Endodermal cell (in vitro differentiated cells): Measurements from ENCODE around the gene ABCB11. TPM values are rescaled to one million over a fixed set of nuclear protein-coding genes. Genes with fewer than 3 reads are reported as not detected.

ENCODE experiments used
- DNase-seq: peaks from one replicate; pipeline ENCODE4 v3.0.0-alpha.2; 2017
- H3K27ac ChIP-seq: 2 replicates; pipeline ENCODE4 v1.5.1; 2013; ENCODE audit warnings: mild to moderate bottlenecking, low read depth, low read length, moderate library complexity
- H3K27me3 ChIP-seq: 2 replicates; pipeline ENCODE4 v1.6.1; 2013; ENCODE audit warnings: mild to moderate bottlenecking, low read length, moderate library complexity; ENCODE audit not compliant: insufficient read depth, control insufficient read depth, poor library complexity, severe bottlenecking
- H3K36me3 ChIP-seq: 2 replicates; pipeline ENCODE4 v1.7.0; 2013; ENCODE audit warnings: mild to moderate bottlenecking, low read length, moderate library complexity; ENCODE audit not compliant: control insufficient read depth, insufficient read depth
- H3K4me1 ChIP-seq: one replicate; pipeline ENCODE4 v1.7.0; 2013; ENCODE audit warnings: low read length; ENCODE audit not compliant: control insufficient read depth, insufficient read depth
- H3K4me3 ChIP-seq: 2 replicates; pipeline ENCODE4 v1.5.1; 2013; ENCODE audit warnings: mild to moderate bottlenecking, low read length, moderate library complexity
- H3K9ac ChIP-seq: 2 replicates; pipeline ENCODE4 v1.6.1; 2013; ENCODE audit warnings: mild to moderate bottlenecking, low read length, moderate library complexity; ENCODE audit not compliant: poor library complexity, severe bottlenecking; ENCODE audit errors: extremely low read depth
- H3K9me3 ChIP-seq: 2 replicates; pipeline ENCODE4 v1.6.1; 2013; ENCODE audit warnings: mild to moderate bottlenecking, low read length, moderate library complexity; ENCODE audit not compliant: control insufficient read depth
- H3K27ac Mint-ChIP-seq: 2 replicates; pipeline ENCODE4 v1.8.0; 2020; ENCODE audit warnings: mixed read lengths
- H3K27me3 Mint-ChIP-seq: 2 replicates; pipeline ENCODE4 v1.8.0; 2021; ENCODE audit warnings: mild to moderate bottlenecking, mixed read lengths; ENCODE audit not compliant: insufficient read depth
- H3K36me3 Mint-ChIP-seq: 2 replicates; pipeline ENCODE4 v1.8.0; 2020; ENCODE audit warnings: low read depth, mixed read lengths
- H3K4me1 Mint-ChIP-seq: 2 replicates; pipeline ENCODE4 v1.8.0; 2020; ENCODE audit warnings: mixed read lengths
- H3K4me3 Mint-ChIP-seq: 2 replicates; pipeline ENCODE4 v1.8.0; 2020; ENCODE audit warnings: mild to moderate bottlenecking, moderate library complexity, mixed read lengths
- H3K9me3 Mint-ChIP-seq: 2 replicates; pipeline ENCODE4 v1.8.0; 2020; ENCODE audit warnings: mild to moderate bottlenecking, mixed read lengths
- CTCF ChIP-seq: fragments of 200-600 bp; sonication (generic); conservative IDR thresholded peaks from 2 replicates; pipeline ENCODE4 v1.5.0; 2021; ENCODE audit warnings: antibody characterized with exemption, mild to moderate bottlenecking
- WGBS, 2 experiments: methylation state at CpG; one replicate each; pipeline versions ENCODE4 v1.1.5 to v1.1.7; 2013; ENCODE audit warnings: missing lambda C conversion rate in 2 of 2, mixed read lengths in 1 of 2; ENCODE audit not compliant: insufficient coverage in 1 of 2, insufficient read length in 1 of 2; 5-methylcytosine and 5-hydroxymethylcytosine counted together
- total RNA-seq, 2 donors: library from RNA; stranded (reverse); fragmentation: NEBNext Ultra II Directional in 1 of 2; extraction: Animal tissue kit (Norgen Biotek cat#: 25700) in 1 of 2; gene quantifications; 2 replicates in 1 of 2; 3 replicates in 1 of 2; pipeline ENCODE4 v1.2.1, GENCODE V29; 2021

The ABCB11 gene
- total RNA-seq, 2 donors from 2014 or later = 0.04 TPM

- H3K27ac ChIP-seq = no peak overlapping the region
- Mint-ChIP-seq H3K27ac (no peak overlapping the region), H3K4me3 (no peak overlapping the region), H3K36me3 (no peaks in the 10 kb centered on the region), H3K4me1 (peaks cover 4% of the 10 kb centered on the region), H3K9me3 (peaks cover 5% of the 10 kb centered on the region), H3K27me3 (peaks cover 24% of the 10 kb centered on the region)
- peaks cover 7% of the 10 kb centered on the region for H3K9me3 ChIP-seq
- H3K9ac ChIP-seq = no peak overlapping the region
- WGBS, 2 experiments = 95% methylated on average over 1 of the region's 2 CpGs; no CpG with 5 or more reads in 1 of the 2 experiments
- H3K27me3 ChIP-seq = peaks cover 6% of the 10 kb centered on the region
- no peaks in the 10 kb centered on the region for H3K36me3 ChIP-seq
- H3K4me3 ChIP-seq = no peak overlapping the region
- DNase-seq = no peak
- H3K4me1 ChIP-seq = no peaks in the 10 kb centered on the region
- TF ChIP-seq CTCF = no peak
Measured at GRCh38 chr2:168974428-168974827, 56.7 kb downstream of the ABCB11 start.

GRCh38 chr2:168971261-168971660, 59.9 kb downstream of the ABCB11 start:
- H3K4me3 Mint-ChIP-seq = no peak overlapping the region
- no peaks in the 10 kb centered on the region for H3K4me1 ChIP-seq
- H3K36me3 Mint-ChIP-seq = no peaks in the 10 kb centered on the region
- no peak overlapping the region for H3K27ac Mint-ChIP-seq
- 90% methylated on average over 3 of the region's 3 CpGs; no CpG with 5 or more reads in 1 of the 2 experiments for WGBS, 2 experiments
- H3K9me3 Mint-ChIP-seq = no peaks in the 10 kb centered on the region
- H3K4me1 Mint-ChIP-seq = no peaks in the 10 kb centered on the region
- no peak for TF ChIP-seq CTCF
- H3K9me3 ChIP-seq = no peaks in the 10 kb centered on the region
- H3K27me3 Mint-ChIP-seq = peaks cover 28% of the 10 kb centered on the region
- no peak overlapping the region for H3K9ac ChIP-seq
- H3K27ac ChIP-seq = no peak overlapping the region
- H3K4me3 ChIP-seq = no peak overlapping the region
- DNase-seq = no peak
- no peaks in the 10 kb centered on the region for H3K36me3 ChIP-seq
- peaks cover 6% of the 10 kb centered on the region for H3K27me3 ChIP-seq

- Histone ChIP-seq H3K36me3 (no peaks in the 10 kb centered on the region), H3K9me3 (no peaks in the 10 kb centered on the region), H3K4me1 (no peaks in the 10 kb centered on the region), H3K4me3 (no peak overlapping the region), H3K27me3 (peaks cover 6% of the 10 kb centered on the region), H3K27ac (no peak overlapping the region), H3K9ac (no peak overlapping the region)
- no peaks in the 10 kb centered on the region for H3K9me3 Mint-ChIP-seq
- no peak for DNase-seq
- H3K36me3 Mint-ChIP-seq = no peaks in the 10 kb centered on the region
- peaks cover 28% of the 10 kb centered on the region for H3K27me3 Mint-ChIP-seq
- no peaks in the 10 kb centered on the region for H3K4me1 Mint-ChIP-seq
- H3K4me3 Mint-ChIP-seq = no peak overlapping the region
- H3K27ac Mint-ChIP-seq = no peak overlapping the region
- no peak for TF ChIP-seq CTCF
Measured at GRCh38 chr2:168970711-168971233, 60.4 kb downstream of the ABCB11 start.
